ENCODE data around the gene CD86. TPM values are rescaled to one million over a fixed set of nuclear protein-coding genes. Genes with fewer than 3 reads are reported as not detected.

Gene CD86
- total RNA-seq, 1 donor: not detected

- H2AFZ ChIP-seq (ENCODE audit: low read length): no peak overlapping the region
- no peak overlapping the region for H3K4me3 ChIP-seq (ENCODE audit: insufficient read depth, low read length)
- H3K27me3 ChIP-seq (ENCODE audit: insufficient read depth, low read length): peaks cover 8% of the 10 kb centered on the region
Observed at GRCh38 chr3:122094693-122095092, 39.5 kb downstream of the CD86 start.

GRCh38 chr3:122097141-122097540 lies 42.0 kb downstream of the CD86 start:
- no peak for TF ChIP-seq CTCF (IDR thresholded peaks at IDR 0.05; ENCODE audit: extremely low read depth, low read depth, low read length)

More at GRCh38 chr3:122094693-122095092, 39.5 kb downstream of the CD86 start:
- H3K4me2 ChIP-seq (ENCODE audit: insufficient read depth, low read length): no peak overlapping the region
- H3K4me1 ChIP-seq (ENCODE audit: insufficient read depth, low read length): no peaks in the 10 kb centered on the region
- H3K27ac ChIP-seq (ENCODE audit: low read depth, low read length): no peak overlapping the region
- no peaks in the 10 kb centered on the region for H4K20me1 ChIP-seq (ENCODE audit: insufficient read depth, low read length)
- no peak for TF ChIP-seq CTCF (IDR thresholded peaks at IDR 0.05; ENCODE audit: extremely low read depth, low read depth, low read length)
- DNase-seq (ENCODE audit: insufficient read length, low spot score, missing footprints): no peak
- H3K79me2 ChIP-seq (ENCODE audit: insufficient read depth, low read length): no peaks in the 10 kb centered on the region
- no peaks in the 10 kb centered on the region for H3K9me3 ChIP-seq (ENCODE audit: low read depth, low read length)
- no peaks in the 10 kb centered on the region for H3K36me3 ChIP-seq (ENCODE audit: insufficient read depth, low read length)

GRCh38 chr3:122098611-122099010 lies 43.4 kb downstream of the CD86 start:
- Histone ChIP-seq H3K36me3 (ENCODE audit: insufficient read depth, low read length) (no peaks in the 10 kb centered on the region), H3K4me1 (ENCODE audit: insufficient read depth, low read length) (no peaks in the 10 kb centered on the region), H3K27me3 (ENCODE audit: insufficient read depth, low read length) (peaks cover 8% of the 10 kb centered on the region)

More at GRCh38 chr3:122097141-122097540, 42.0 kb downstream of the CD86 start:
- no peak overlapping the region for H3K4me2 ChIP-seq (ENCODE audit: insufficient read depth, low read length)
- no peak overlapping the region for H3K27ac ChIP-seq (ENCODE audit: low read depth, low read length)
- H4K20me1 ChIP-seq (ENCODE audit: insufficient read depth, low read length): no peaks in the 10 kb centered on the region
- no peaks in the 10 kb centered on the region for H3K79me2 ChIP-seq (ENCODE audit: insufficient read depth, low read length)
- H3K36me3 ChIP-seq (ENCODE audit: insufficient read depth, low read length): no peaks in the 10 kb centered on the region
- H3K4me1 ChIP-seq (ENCODE audit: insufficient read depth, low read length): no peaks in the 10 kb centered on the region
- no peak overlapping the region for H2AFZ ChIP-seq (ENCODE audit: low read length)
- H3K4me3 ChIP-seq (ENCODE audit: insufficient read depth, low read length): no peak overlapping the region
- no peaks in the 10 kb centered on the region for H3K9me3 ChIP-seq (ENCODE audit: low read depth, low read length)
- DNase-seq (ENCODE audit: insufficient read length, low spot score, missing footprints): no peak
- peaks cover 8% of the 10 kb centered on the region for H3K27me3 ChIP-seq (ENCODE audit: insufficient read depth, low read length)

GRCh38 chr3:122099255-122099654 lies 44.1 kb downstream of the CD86 start:
- no peak overlapping the region for H3K4me2 ChIP-seq (ENCODE audit: insufficient read depth, low read length)
- no peak overlapping the region for H3K27ac ChIP-seq (ENCODE audit: low read depth, low read length)
- no peak overlapping the region for H2AFZ ChIP-seq (ENCODE audit: low read length)
- H3K4me3 ChIP-seq (ENCODE audit: insufficient read depth, low read length): no peak overlapping the region
- no peaks in the 10 kb centered on the region for H3K79me2 ChIP-seq (ENCODE audit: insufficient read depth, low read length)
- no peak for TF ChIP-seq CTCF (IDR thresholded peaks at IDR 0.05; ENCODE audit: extremely low read depth, low read depth, low read length)
- H4K20me1 ChIP-seq (ENCODE audit: insufficient read depth, low read length): no peaks in the 10 kb centered on the region
- H3K27me3 ChIP-seq (ENCODE audit: insufficient read depth, low read length): peaks cover 8% of the 10 kb centered on the region
- DNase-seq (ENCODE audit: insufficient read length, low spot score, missing footprints): no peak
- H3K9me3 ChIP-seq (ENCODE audit: low read depth, low read length): no peaks in the 10 kb centered on the region
- no peaks in the 10 kb centered on the region for H3K4me1 ChIP-seq (ENCODE audit: insufficient read depth, low read length)
- H3K36me3 ChIP-seq (ENCODE audit: insufficient read depth, low read length): no peaks in the 10 kb centered on the region

More at GRCh38 chr3:122098611-122099010, 43.4 kb downstream of the CD86 start:
- H3K79me2 ChIP-seq (ENCODE audit: insufficient read depth, low read length): no peaks in the 10 kb centered on the region
- no peak for DNase-seq (ENCODE audit: insufficient read length, low spot score, missing footprints)
- no peak overlapping the region for H2AFZ ChIP-seq (ENCODE audit: low read length)
- H4K20me1 ChIP-seq (ENCODE audit: insufficient read depth, low read length): no peaks in the 10 kb centered on the region
- H3K27ac ChIP-seq (ENCODE audit: low read depth, low read length): no peak overlapping the region
- no peak for TF ChIP-seq CTCF (IDR thresholded peaks at IDR 0.05; ENCODE audit: extremely low read depth, low read depth, low read length)
- H3K4me3 ChIP-seq (ENCODE audit: insufficient read depth, low read length): no peak overlapping the region
- no peak overlapping the region for H3K4me2 ChIP-seq (ENCODE audit: insufficient read depth, low read length)
- no peaks in the 10 kb centered on the region for H3K9me3 ChIP-seq (ENCODE audit: low read depth, low read length)
